Islet precursor cell (in vitro differentiated cells): ENCODE data around the gene HMCES.
"Not testable (repeated sequence)": the region's sequence is repeated elsewhere in the genome, so short reads cannot be mapped to it uniquely, and the experiment has no call there.

ENCODE experiments used
- DNase-seq: peaks from one replicate; pipeline ENCODE4 v3.0.0-alpha.2; 2018

Gene HMCES

DNA sequence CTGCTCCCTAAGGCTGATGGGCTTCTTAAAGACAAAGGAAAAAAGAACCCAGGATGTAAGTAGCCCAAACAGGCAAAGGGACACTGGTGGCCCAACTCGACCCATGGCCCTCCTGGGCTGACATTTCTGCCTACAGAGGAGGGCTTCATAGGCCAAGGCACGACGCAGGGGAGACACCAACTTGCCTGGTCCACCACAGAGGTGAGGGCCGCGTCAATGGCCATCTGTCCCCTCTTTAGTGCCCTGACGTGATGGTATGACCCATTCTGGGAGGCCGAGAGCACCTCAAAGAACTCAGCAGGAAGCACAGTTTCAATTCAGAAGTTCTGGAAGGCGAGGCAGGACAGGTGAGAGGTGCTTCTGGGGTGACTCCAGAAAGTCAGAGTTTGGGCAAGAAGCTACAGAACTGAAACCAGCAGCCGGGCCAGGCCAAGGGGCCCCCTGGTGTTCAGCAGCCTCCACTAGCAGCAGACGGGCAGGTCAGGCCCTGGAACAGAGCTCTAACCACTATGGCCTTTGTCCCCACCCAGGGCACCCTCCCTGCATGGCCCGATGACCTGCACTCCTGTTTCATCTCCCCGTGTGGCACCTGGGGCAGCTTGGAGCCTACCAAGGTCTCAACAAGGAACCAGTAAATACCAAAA is 45.1 kb downstream of the HMCES start:
- no peak for DNase-seq

DNA sequence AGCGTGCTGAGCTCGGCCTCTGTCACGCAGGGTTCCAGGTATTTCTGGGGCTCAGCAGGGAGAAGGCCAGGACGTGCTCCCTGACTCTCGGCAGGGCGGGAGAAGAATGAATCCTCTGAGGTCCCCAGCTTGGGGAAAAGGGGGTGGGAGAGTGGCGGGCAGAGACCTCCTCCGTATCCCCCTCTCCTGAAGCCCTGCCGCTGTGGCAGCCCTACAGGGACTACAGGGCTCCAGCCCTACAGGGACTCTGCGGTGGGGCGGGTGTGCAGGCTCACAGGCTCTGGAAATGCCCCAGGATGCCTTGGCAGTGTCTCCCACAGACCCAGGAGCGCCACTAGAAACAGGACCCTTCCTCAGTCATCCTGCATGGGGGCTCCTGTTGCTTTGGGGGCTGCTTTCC is 46.2 kb downstream of the HMCES start:
- no peak for DNase-seq

DNA sequence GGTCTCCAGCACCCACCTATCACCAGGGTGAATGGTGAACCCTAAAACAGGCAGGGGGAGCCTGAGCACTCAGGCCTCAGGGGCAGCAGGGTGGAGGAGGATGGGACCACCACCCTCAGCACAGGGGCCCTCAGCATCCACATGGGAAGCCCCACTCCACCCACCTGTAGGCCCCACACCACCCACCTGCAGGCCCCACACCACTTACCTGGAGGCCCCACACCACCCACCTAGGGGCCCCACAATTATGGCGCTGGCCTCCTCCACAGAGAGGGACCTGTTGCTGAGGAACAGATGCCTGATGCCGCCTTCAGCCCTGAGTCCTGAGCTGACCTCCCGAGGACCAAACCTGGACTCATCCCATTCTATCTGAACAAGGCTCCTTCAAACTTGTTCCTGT is 46.7 kb downstream of the HMCES start:
- DNase-seq: no peak

DNA sequence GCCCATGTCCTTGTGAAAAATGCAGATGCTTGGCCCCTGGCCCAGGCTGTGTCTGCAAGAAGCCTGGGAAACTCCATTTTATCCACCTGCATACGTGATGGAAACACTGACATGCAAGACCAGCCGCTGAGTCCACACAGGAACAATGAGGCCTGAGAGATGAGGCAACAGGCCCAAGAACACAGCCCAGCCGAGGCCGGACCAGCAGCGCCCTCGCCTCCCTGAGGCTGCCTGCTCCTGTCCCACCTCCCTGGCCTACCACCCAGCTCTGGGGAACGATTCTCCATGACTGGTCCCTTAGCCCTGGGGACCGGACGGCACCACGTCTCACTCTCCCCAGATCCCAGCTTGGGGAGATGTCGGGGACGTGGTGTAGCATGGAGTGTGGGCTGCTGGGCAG is 47.5 kb downstream of the HMCES start:
- no peak for DNase-seq

DNA sequence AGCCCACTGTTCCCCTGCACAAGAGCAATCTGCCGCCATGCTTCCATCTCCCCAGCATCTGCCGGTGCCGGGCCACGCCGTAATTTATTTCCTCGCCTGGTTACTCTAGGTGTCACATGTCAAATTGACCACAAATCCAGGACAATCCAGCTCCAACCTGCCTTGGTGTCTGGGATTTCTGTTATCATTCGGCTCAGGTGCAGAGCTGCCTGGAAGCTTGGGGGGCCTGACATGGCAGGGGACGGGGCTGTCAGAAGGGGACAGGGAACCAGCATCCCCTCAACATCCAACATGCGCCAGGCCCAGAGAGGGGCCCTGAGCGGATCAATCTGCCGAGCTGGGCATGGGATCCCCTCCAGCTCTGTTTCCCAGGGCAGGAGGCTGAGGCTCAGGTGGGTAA is 47.9 kb downstream of the HMCES start:
- no peak for DNase-seq

DNA sequence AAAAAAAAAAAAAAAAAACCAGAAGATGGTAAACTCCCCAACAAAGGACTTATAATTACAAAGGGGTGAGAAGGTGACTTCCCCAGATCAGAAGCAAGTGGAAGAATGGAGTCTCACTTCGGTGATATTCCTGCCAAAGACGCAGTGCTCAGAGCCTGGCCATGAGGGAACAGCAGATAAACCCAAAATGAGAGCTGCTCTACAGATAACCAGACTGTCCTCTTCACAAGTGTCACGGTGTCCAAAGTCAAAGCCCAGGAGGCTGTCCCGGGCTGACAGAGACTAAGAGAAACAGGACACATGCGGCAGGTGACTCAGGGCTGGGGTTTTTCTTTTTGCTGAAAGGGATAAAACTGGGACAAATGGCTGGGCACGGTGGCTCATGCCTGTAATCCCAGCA is 48.8 kb downstream of the HMCES start:
- no peak for DNase-seq

DNA sequence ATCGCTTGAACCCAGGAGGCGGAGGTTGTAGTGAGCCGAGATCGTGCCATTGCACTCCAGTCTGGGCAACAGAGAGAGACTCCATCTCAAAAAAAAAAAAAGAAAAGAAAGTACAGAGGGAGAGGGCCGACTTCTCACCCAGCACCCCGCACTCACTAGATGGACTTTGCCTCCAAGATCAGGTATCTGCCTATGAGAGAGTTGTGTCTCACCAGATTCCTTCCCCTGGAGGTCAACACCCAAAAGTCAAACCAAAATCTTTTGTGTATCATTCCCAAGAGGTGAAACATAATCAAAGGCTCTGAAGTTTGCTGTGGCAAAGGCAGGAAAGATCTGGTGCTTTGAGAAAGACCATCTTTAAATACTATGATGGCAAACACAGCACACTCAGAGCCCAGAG is 51.2 kb downstream of the HMCES start:
- no peak for DNase-seq

DNA sequence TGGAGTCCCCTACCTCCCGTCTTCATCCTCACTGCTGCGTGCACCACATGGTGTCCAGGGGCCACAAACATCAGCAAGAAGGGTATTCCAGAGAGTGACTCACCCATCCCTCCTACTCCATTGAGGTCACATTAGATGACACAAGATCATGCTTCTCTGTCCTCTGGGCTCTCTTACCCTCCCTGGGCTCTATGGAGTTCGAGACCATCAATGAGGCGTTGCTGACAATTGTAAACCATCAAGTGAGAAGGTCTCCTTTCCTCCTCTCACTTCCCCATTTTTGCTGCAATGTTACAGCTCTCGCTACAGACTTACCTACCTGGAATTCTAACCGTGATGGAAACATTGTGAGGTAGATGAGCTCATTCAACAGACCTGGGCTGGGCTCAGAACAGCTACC is 51.7 kb downstream of the HMCES start:
- DNase-seq: no peak

DNA sequence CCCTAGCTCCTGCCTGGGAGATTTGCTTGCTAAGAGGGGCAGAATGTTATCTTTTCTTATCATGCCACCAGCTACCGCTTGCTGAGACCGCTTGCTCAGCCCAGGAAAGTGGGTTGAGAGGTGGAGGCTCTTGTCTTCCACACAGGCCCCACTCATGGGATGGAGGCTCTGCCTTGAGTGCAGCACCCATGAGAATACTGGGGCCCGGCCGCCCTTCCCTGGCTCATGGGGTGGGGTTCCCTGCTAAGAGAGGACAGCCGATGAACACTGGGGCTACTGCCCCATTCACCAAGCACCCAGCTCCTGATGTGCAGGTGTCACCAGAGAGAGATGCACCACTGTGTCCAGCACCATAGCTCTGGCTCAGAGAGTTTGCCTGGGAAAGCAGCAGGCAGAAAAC is 55.2 kb downstream of the HMCES start:
- no peak for DNase-seq

DNA sequence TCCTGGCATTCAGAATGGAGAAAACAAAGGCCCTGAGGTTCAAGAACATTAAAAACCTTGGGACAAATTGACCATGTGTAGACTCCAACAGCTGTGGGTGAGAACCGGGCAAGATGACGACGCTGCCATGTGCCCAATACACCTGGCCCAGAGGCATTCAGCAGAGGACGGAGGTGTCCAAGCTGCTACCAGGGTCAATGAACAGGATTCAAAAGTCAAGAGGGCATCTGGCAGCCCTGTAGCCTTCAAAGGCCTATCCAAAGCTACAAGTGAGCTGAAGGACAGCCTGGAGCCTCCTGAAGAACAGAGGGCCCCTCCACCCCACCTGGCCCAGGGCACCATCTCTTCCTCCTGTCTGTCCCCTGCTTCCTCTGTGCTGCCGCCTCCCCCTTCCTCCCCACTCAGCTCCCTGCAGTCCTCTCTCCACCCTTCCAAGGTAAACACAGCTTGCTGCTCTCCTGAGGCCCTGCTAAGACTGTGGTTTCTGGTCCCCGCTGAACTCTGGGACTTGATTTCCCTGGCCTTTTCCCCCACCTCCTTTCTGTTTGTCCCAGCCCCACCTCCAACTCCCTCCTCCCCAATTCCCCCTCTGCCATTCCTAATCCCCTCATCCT is 57.5 kb downstream of the HMCES start:
- no peak for DNase-seq

DNA sequence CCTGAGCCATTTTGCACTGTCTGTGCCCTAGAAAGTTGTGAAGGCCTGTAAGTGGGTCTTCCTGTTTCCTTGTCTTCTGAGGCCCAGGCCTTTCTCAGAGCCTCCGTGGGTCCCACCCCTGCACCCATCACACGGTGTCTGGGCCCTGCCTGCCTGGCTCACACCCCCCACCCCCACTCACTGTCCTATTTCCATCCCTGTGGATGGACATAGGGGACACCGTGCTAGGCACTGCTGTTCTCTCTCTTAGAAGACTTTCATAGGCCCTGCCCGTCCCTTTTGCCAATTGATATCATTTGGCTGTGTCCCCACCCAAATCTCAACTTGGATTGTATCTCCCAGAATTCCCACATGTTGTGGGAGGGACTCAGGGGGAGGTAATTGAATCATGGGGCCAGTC is 59.0 kb downstream of the HMCES start:
- not testable (repeated sequence) for DNase-seq

DNA sequence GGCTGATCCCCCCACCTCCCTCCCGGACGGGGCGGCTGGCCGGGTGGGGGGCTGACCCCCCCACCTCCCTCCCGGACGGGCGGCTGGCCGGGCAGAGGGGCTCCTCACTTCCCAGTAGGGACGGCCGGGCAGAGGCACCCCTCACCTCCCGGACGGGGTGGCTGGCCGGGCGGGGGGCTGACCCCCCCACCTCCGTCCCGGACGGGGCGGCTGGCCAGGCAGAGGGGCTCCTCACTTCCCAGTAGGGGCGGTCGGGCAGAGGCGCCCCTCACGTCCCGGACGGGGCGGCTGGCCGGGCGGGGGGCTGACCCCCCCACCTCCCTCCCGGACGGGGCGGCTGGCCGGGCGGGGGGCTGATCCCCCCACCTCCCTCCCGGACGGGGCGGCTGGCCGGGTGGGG is 60.5 kb downstream of the HMCES start:
- DNase-seq: not testable (repeated sequence)

DNA sequence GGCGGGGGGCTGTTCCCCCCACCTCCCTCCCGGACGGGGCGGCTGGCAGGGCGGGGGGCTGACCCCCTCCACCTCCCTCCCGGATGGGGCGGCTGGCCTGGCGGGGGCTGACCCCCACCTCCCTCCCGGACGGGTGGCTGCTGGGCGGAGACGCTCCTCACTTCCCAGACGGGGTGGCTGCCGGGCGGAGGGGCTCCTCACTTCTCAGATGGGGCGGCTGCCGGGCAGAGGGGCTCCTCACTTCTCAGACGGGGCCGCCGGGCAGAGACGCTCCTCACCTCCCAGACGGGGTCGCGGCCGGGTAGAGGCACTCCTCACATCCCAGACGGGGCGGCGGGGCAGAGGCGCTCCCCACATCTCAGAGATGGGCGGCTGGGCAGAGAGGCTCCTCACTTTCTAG is 61.2 kb downstream of the HMCES start:
- not testable (repeated sequence) for DNase-seq

DNA sequence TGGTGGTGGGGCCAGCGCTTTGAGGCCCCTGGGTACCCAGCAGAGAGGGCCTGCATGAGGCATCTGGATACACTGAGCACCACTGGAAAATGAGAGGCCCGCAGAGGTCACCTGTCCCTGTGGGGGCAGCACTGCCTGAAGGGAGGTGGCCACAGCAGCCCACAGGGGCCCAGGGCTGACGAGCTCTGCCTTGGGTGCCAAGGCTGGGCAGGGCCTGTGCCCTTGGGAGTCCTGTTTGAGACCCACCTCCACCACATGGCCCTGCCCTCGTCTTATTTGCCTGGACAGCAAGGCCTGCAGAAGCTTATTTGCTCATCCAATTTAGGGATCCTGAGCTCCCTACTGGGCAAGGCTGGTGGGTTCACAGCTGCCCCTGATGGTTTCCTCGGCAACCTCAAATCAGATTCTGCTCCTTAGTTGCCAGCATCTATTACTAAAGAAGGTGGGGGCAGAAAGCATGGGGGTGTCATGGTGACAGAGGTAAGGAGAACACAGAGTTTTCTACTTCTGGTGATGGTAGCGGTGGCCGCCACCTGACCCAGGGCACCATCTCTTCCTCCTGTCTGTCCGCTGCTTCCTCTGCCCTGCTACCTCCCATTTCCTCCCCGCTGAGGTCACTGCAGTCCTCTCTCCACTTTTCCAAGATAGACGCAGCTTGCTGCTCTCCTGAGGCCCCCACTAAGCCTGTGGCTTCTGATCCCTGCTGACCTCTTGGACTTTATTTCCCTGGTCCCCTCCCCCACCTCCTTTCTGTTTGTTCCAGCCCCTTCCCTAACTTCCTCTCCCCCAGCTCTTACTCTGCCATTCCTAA is 62.9 kb downstream of the HMCES start:
- DNase-seq: no peak

DNA sequence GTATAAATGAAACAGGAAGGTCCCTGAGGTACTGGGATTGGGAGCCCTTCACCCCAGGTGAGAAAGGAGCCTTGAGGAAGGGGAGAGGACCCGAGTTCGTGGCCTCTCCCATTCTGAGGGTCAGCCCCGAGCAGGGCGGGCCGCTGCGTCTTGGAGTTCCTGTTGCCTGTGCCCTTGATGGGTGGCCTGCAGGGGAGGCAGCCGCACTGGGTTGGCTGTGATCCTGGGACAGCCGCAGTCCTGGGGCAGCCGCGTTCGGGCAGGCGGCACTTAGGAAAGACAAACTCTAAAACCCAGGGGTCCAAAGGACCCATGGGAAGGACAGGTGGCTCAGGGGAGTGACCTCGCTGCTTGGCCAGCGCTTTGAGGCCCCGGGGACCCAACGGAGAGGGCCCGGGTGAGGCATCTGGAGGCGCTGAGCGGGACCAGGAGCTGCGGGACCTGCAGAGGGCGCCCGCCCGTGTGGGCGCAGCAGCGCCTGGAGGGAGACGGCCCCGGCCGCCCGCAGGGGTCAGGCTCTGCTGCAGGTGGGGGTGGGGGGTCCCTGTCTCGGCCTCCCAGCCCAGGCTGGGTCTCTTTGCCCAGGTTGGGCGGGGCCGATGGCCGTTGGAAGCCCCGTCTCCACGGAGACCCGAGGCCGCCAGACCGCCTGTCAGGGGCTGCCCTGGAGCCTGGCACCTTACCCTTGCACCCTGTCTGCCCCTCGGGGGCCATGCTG is 65.1 kb downstream of the HMCES start:
- peak; percentile 78 for DNase-seq

DNA sequence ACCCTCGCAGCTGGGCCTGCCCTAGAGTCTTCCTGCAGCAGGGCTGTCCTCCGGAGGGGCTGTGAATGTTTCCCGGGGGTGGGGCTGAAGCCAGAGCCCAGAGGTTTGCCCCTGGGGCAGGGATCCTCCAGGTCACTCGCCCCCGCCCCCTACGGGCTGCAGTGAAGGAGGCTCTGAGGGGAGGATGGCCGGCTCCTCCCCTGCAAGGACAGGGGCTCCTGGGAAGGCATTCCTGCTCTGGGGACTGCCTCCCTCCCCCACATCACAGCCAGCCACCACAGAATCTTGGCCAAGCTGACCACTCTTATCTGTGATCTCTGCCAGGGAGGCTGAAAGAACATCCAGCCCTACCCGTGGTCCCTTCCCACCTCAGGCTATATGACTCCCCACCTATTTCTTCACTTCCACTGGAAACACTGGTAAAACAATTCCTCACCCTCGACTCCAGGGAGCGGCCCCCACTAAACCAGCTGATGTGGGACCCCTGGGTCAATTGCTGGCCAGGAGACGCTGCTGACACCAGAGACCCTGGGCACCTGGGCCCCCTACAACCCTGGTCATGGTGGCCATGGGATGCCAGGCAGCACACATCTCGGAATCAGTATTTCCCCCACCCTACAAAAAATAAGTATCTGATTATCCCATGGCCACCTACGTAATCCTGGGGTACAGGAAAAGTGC is 66.0 kb downstream of the HMCES start:
- DNase-seq: peak; percentile 92

DNA sequence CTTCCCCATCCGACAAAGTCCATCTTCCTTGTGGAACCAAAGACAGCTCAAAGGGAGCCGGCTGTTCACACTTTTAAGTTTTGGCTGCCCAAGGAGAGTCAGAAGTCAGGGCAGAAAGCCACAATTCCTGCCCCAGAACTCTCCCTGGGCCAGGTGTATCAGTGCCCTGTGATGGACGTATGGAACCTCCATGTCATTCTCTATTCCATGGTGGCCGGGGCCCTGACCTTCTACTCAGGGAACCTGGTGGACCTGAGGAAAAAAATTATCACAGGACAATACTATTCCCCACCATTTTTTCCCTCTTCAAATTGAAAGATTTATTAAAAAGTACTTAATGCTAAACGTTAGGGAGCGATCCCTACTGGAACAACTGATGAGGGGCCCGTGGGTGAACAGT is 66.6 kb downstream of the HMCES start:
- DNase-seq: no peak

DNA sequence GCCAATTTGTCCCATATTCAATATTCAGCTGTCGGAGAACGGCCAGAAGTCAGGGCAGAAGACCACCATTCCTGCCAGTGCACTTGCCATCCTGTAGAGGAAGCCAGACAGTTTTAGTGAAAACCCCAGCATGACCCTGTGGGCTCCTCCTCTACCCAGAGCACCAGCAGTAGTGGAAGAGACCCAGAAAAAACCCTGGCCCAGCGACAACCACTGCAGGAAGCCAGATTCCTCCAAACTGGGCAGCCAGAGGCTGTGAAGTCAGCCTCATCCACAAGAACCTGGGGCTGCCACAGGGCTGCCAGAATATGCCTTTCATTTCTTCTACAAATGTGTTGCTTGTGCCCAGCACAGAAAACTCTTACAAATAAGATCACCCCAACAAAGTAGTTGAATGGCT is 67.3 kb downstream of the HMCES start:
- DNase-seq: no peak

DNA sequence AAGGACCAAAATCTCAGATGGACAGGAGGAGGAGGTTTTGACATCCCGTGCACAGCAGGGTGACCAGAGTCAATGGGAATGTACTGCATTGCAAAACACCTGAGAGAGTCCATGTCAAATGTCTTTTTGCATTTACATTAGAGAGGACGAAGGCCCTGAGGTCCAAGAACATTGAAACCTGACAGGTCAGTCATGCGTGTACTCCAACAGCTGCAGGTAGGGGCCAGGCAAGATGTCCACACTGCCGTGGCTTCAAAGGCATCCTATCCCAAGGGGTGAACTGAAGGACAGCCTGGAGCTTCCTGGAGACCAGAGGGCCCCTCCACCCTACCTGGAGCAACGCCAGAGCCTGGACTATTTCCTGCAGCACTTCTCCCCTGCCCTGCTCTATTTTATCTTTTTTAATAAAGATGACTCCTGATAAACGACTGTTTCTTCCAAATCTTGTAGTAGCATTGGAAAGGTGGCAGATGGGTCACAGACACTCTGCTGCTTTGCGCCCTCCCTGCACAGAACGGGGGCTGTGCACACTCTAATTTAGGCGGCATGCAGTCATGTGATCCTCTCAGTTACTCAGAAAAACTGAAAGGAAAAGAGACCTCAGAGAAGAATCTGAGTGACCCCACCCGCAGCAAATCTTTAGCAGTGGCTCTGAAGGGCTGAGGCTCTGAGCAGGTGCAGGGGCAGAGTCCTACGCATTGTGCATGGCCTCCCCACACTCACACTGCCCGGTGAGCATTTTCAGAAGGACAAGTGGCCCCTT is 68.2 kb downstream of the HMCES start:
- DNase-seq: no peak

DNA sequence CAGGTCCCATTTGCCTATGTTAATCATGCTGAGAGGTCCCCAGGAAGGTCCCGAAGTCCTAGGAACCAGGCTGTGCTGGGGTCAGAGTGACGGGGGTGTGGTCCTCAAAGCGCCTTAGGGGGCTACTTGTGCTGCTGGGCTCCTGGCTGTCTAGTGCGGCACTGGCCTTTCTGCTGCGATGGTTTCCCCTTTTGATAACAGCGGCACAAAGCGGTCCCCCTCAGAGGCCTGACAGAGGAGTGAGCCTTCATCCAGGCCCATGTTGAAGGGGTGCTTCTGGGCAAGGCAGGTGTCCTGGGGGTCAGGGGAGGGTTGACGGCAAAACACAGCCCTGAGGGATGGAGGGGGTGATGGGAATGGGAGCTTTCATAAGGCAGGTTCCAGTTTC is 68.8 kb downstream of the HMCES start:
- DNase-seq: no peak

DNA sequence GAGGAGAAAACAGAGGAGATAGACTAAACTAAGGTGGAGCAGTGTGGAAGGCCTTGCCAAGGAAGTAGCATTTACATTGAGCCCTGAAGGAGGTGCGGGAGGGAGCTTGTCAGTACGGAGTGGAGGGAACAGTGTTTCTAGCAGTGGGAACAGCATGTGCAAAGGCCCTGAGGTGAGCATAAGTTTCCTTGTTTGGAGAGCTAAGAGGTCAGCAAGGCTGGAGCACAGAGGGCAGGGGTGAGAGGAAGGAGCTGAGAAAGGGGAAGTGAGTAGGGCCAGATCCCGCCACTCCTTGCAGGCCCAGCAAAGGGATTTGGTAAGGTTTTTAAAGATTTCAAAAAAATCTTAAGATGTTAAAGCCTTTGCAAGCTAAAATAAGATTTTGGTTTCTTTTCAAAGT is 70.1 kb downstream of the HMCES start:
- DNase-seq: no peak

DNA sequence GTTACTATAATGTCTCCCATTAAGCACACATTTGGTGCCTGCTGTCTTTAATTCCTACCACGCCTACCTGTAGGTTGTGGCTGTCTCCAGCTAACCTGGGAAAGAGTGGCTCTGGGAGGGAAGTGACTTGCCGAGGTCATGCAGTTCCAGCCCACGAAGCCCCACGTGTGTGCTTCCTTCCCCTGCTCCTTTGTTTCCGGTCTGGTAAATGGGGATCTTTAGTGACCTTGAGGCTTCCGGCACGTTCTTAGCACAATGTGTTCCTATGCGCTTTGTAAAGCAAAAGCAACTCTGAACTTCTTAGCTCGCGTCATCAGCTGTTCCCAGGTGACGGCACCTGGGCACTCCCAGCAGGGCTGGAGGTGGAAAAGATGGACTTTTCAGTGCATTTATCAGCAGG is 70.5 kb downstream of the HMCES start:
- not testable (repeated sequence) for DNase-seq
